A549 treated with DMSO at 1 μM for 4 hours (cell line): ENCODE measurements around the gene HDDC2. TPM values are rescaled to one million over a fixed set of nuclear protein-coding genes. Genes with fewer than 3 reads are reported as not detected.

Experiments
- total RNA-seq: library from RNA; stranded (reverse); fragments of 200-300 nt; extraction: Qiagen RNA extraction; gene quantifications from 5 replicates; pipeline ENCODE4 v1.2.3, GENCODE V29; 2022; ENCODE audit warnings: low read depth

The HDDC2 gene
- 95.1 to 107 TPM (median 99.5 TPM) in 5 replicates for total RNA-seq

GRCh38 chr6:125301435-125302391, at the start of gene HDDC2:
HDDC2 (minus strand) TSS chr6:125301967; CDS start chr6:125301932, 35 bp downstream.

Other genes starting within 250 kb of the HDDC2 start
- 43.9 to 52.4 TPM (median 45.8 TPM) in 5 replicates for gene TPD52L1, start 148.2 kb downstream of the HDDC2 start, total RNA-seq